Ramos (cell line): ENCODE results near the gene OCEL1.

Source experiments
- in situ Hi-C: fragments of 300-500 bp; cut with MboI; formaldehyde crosslinking; loops from one replicate; pipeline ENCODE4 v1.14.3; 2022; ENCODE audit warnings: low sequenced_read_pairs; ENCODE audit not compliant: unreplicated experiment

The OCEL1 gene

GRCh38 chr19:17237747-17238706 is 12.0 kb downstream of the OCEL1 start:
- in situ Hi-C loops = no loop called here

GRCh38 chr19:17240062-17240752 is 14.2 kb downstream of the OCEL1 start:
- in situ Hi-C loops = no loop called here

- in situ Hi-C loops = no loop called here
Observed at GRCh38 chr19:17240826-17241399, 14.9 kb downstream of the OCEL1 start.

- in situ Hi-C loops = no loop called here
Observed at GRCh38 chr19:17242431-17243208, 16.6 kb downstream of the OCEL1 start.

GRCh38 chr19:17243211-17243829 is 17.3 kb downstream of the OCEL1 start:
- in situ Hi-C loops = no loop called here

- in situ Hi-C loops = no loop called here
Observed at GRCh38 chr19:17243830-17244617, 18.0 kb downstream of the OCEL1 start.

GRCh38 chr19:17244618-17245534 is 18.9 kb downstream of the OCEL1 start:
- in situ Hi-C loops = no loop called here

GRCh38 chr19:17245535-17245984 is 19.5 kb downstream of the OCEL1 start, which contains the start of gene NR2F6:
Gene NR2F6 (minus strand): TSS chr19:17245919. CDS start chr19:17245220, 699 bp downstream.
- in situ Hi-C loops = no loop called here

- in situ Hi-C loops = no loop called here
Observed at GRCh38 chr19:17246681-17247425, 20.8 kb downstream of the OCEL1 start.

- in situ Hi-C loops = no loop called here
Observed at GRCh38 chr19:17248011-17248776, 22.2 kb downstream of the OCEL1 start.

GRCh38 chr19:17249887-17250548 is 24.0 kb downstream of the OCEL1 start:
- in situ Hi-C loops = no loop called here

- in situ Hi-C loops = no loop called here
Observed at GRCh38 chr19:17254636-17255035, 28.6 kb downstream of the OCEL1 start.

GRCh38 chr19:17255150-17255621 is 29.2 kb downstream of the OCEL1 start:
- in situ Hi-C loops = no loop called here

- in situ Hi-C loops = no loop called here
Observed at GRCh38 chr19:17256130-17256529, 30.1 kb downstream of the OCEL1 start.

GRCh38 chr19:17259118-17259780 is 33.2 kb downstream of the OCEL1 start:
- in situ Hi-C loops = no loop called here
